ENCODE measurements around the gene CDS2. TPM values are rescaled to one million over a fixed set of nuclear protein-coding genes. Genes with fewer than 3 reads are reported as not detected.

Gene CDS2
- total and polyA plus RNA-seq, 11 donors = 22.5 to 105 (median 83.1) TPM

DNA sequence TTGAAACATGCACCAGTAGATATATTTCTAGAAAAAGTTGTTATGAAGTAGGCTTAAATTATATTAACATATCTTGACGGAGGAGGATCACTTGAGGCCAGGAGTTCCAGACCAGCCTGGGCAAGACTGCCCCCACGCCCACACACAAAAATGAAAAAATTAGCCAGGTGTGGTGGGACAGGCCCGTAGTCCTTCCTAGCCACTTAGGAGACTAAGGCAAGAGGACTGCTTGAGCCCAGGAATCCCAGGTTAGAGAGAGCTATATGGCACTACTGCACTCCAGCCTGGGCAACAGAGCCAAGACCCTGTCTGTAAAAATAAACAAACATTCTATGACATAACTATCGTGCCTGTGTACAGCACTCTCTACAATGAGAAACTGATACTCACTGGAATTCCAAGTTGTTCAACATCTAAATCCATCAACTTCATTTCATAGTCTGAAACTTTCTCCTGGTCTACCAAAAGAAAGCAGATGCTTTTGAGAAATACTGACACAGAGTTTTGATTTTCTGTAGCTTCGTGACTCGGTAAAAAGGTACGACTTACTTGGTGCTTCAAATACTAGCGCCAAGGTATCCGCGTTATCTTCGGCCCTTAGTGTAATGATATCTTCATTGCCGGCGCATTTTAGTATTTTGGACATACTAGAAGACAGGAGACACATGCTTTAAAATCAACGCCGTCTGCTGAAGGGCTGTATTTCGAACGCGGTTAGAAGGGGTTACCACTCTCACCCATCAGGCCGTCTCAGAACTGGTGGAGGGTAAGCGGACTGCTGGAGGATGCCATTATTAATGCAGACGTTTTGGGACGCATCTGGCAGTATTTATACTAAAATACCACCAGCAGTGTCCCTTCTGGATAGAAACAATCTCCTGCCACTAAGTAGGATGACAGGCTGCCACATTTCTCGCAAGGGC is 8.3 kb upstream of the CDS2 start:
- TF ChIP-seq POLR2A (IDR thresholded peaks at IDR 0.05) = no peak
- TF ChIP-seq, protein P1, sequence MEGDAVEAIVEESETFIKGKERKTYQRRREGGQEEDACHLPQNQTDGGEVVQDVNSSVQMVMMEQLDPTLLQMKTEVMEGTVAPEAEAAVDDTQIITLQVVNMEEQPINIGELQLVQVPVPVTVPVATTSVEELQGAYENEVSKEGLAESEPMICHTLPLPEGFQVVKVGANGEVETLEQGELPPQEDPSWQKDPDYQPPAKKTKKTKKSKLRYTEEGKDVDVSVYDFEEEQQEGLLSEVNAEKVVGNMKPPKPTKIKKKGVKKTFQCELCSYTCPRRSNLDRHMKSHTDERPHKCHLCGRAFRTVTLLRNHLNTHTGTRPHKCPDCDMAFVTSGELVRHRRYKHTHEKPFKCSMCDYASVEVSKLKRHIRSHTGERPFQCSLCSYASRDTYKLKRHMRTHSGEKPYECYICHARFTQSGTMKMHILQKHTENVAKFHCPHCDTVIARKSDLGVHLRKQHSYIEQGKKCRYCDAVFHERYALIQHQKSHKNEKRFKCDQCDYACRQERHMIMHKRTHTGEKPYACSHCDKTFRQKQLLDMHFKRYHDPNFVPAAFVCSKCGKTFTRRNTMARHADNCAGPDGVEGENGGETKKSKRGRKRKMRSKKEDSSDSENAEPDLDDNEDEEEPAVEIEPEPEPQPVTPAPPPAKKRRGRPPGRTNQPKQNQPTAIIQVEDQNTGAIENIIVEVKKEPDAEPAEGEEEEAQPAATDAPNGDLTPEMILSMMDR (IDR thresholded peaks at IDR 0.05) = no peak
- Histone ChIP-seq H3K36me3 (peaks cover 0 to 43% (median 35%) of the 10 kb centered on the region in 9 donors), H3K27ac (peak overlapping the region in 2 of 12 donors; percentile 82 to 91), H3K27me3 (no peaks in the 10 kb centered on the region), H3K9me3 (no peaks in the 10 kb centered on the region), H3K4me3 (peak overlapping the region; percentile 64 to 98 (median 81)), H3K4me1 (peaks cover 0 to 36% (median 20%) of the 10 kb centered on the region in 12 donors)
- ATAC-seq (no peak), DNase-seq (no peak)
- WGBS, 4 donors = 11 to 19% (median 13%) methylated on average over 23 of the region's 23 CpGs
- intact Hi-C loops (cut with DNase I) = no loop called here

DNA sequence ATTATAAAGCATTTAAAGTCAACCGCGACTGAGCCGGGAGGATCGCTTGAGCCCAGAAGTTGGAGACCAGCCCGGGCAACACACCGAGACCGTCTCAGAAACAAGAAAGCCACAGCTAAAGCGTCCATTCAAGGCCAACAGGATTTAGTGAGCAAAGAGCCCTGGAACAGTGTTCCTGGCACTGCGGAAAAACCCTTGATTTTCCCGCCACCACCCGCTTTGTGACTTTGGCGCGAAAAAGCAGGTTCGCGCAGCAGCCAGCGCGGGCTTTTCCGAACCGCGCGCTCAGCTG is 7.7 kb upstream of the CDS2 start:
- Histone ChIP-seq H3K4me3 (peak overlapping the region; percentile 64 to 98 (median 81)), H3K4me1 (peaks cover 0 to 30% (median 18%) of the 10 kb centered on the region in 12 donors), H3K27ac (peak overlapping the region in 6 of 12 donors; percentile 82 to 96 (median 88)), H3K9me3 (no peaks in the 10 kb centered on the region), H3K36me3 (peaks cover 0 to 42% (median 34%) of the 10 kb centered on the region in 9 donors), H3K27me3 (no peaks in the 10 kb centered on the region)
- ATAC-seq (no peak), DNase-seq (no peak)
- intact Hi-C loops (cut with DNase I) = no loop called here
- no peak for TF ChIP-seq POLR2A (IDR thresholded peaks at IDR 0.05)
- TF ChIP-seq, protein P1 (IDR thresholded peaks at IDR 0.05) = no peak
- WGBS, 4 donors = 0% methylated on average over 8 to 21 of the region's 21 CpGs

DNA sequence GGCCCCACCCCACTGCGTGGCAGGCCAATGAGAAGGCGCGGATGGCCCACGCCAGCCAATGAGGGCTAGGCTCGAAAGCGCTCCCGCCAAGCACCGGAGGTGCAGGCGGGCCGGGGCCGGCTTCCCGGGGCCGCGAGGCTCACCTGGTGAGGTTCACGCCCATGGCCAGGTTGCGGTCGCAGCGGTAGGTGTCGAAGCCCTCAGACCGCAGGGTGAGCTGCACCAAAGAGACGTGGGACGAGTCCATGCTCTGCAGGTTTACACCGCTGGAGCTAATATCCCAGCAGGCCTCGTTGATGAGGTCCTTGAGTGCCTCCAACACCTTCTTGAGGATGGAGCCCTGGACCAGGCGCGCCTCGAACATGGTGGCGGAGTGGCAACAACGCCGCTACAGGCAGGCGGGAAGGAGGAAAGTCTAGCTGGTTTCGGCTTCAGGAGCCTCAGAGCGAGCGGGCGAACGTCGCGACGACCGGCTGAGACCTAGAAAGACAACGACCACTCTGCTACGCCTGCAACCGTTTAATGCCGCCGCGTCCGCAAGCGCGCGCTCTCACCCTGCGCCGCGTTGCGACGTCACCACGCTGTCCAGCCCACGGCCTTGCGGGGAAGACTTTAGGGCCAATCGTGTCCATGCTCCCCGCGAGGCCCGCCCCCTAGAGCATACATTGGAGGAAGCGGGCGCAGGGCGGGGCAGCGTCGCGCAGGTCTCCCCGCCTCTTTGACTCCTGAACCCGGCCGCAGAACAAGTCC is 7.2 kb upstream of the CDS2 start, which contains the start of gene PCNA:
Gene PCNA, minus strand, starts transcription at position 524 of the 750 bp plus-strand sequence. Its CDS starts 160 bp downstream, at position 364.
- intact Hi-C loops (cut with DNase I) = loop anchor here in 3 of 10 donors (10.0 kb wide), 1 partner anchor 325 kb away; no protein-coding TSS in a partner anchor
- H3K36me3 ChIP-seq = peaks cover 0 to 38% (median 28%) of the 10 kb centered on the region in 9 donors
- ATAC-seq (peak; percentile 99 to 100 (median 100)), DNase-seq (peak; percentile 96 to 99 (median 98))
- TF ChIP-seq, protein P1 (IDR thresholded peaks at IDR 0.05) = peak in 5 of 12 donors; percentile 14 to 50 (median 28)
- TF ChIP-seq POLR2A (IDR thresholded peaks at IDR 0.05) = peak; percentile 49 to 97
- WGBS, 4 donors = 0% methylated on average over 32 to 71 of the region's 71 CpGs
- no peaks in the 10 kb centered on the region for H3K27me3 ChIP-seq
- H3K4me3 ChIP-seq = peak within 1 kb of the TSS; percentile 64 to 98 (median 81)
- H3K4me1 ChIP-seq = peaks cover 0 to 29% (median 18%) of the 10 kb centered on the region in 12 donors
- peak within 1 kb of the TSS; percentile 30 to 96 (median 85) for H3K27ac ChIP-seq
- no peaks in the 10 kb centered on the region for H3K9me3 ChIP-seq

DNA sequence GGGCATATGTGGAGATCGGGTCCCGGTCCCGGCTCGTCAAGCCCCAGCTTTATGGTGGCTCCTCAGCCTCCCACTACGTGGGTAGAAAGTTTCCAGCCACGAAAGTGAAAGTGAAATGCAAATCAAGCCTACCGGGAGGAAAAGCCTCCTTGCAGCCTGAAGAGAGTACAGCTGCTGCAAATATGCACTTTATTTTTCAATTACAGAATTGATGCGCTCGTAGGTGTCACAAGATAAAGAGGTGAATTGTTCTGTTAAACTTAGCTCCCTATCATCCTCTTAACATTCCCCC is 6.7 kb upstream of the CDS2 start:
- Histone ChIP-seq H3K4me1 (peaks cover 0 to 29% (median 18%) of the 10 kb centered on the region in 12 donors), H3K27ac (peak overlapping the region; percentile 30 to 96 (median 85)), H3K4me3 (peak overlapping the region; percentile 64 to 98 (median 81)), H3K36me3 (peaks cover 0 to 32% (median 23%) of the 10 kb centered on the region in 9 donors), H3K27me3 (no peaks in the 10 kb centered on the region), H3K9me3 (no peaks in the 10 kb centered on the region)
- TF ChIP-seq, protein P1 (IDR thresholded peaks at IDR 0.05) = no peak
- no peak for TF ChIP-seq POLR2A (IDR thresholded peaks at IDR 0.05)
- ATAC-seq (no peak), DNase-seq (no peak)
- intact Hi-C loops (cut with DNase I) = loop anchor here in 3 of 10 donors (10.0 kb wide), 1 partner anchor 325 kb away; no protein-coding TSS in a partner anchor
- WGBS, 4 donors = 0 to 1% (median 0%) methylated on average over 9 of the region's 9 CpGs
